ENCODE data around the gene UAP1.

Gene UAP1

DNA sequence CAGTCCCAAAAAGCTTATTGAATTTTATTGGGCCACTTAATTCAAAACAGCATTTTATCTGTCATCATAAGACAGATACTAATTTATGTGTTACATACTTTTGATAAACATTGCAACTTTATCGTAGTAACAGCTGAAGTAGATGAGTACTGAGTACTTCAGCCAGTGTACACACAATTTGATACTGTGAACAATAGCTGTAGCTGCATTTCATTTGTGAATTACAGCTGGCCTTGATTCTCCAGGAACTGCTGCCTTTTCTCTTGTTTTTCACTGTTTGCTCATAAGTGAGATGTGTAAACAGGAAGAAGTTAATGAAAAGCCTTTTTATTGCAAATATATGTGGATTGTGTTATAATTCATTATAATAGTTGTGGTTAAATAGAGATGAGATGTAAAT lies 10.2 kb downstream of the UAP1 start:
- H4K20me1 ChIP-seq (ENCODE audit: control insufficient read depth, insufficient read depth, low read depth, low read length) = no peaks in the 10 kb centered on the region
- peaks cover 7% of the 10 kb centered on the region; the same call in 1 of the 2 replicates for H3K79me2 ChIP-seq (ENCODE audit: control insufficient read depth, low read length)
- no peak overlapping the region for H3K4me3 ChIP-seq (ENCODE audit: low read length)
- H3K27ac ChIP-seq (ENCODE audit: low read depth, low read length) = no peak overlapping the region
- no peaks in the 10 kb centered on the region for H3K9me2 ChIP-seq (replicated peaks; ENCODE audit: control insufficient read depth, low read length)
- TF ChIP-seq, protein P1, sequence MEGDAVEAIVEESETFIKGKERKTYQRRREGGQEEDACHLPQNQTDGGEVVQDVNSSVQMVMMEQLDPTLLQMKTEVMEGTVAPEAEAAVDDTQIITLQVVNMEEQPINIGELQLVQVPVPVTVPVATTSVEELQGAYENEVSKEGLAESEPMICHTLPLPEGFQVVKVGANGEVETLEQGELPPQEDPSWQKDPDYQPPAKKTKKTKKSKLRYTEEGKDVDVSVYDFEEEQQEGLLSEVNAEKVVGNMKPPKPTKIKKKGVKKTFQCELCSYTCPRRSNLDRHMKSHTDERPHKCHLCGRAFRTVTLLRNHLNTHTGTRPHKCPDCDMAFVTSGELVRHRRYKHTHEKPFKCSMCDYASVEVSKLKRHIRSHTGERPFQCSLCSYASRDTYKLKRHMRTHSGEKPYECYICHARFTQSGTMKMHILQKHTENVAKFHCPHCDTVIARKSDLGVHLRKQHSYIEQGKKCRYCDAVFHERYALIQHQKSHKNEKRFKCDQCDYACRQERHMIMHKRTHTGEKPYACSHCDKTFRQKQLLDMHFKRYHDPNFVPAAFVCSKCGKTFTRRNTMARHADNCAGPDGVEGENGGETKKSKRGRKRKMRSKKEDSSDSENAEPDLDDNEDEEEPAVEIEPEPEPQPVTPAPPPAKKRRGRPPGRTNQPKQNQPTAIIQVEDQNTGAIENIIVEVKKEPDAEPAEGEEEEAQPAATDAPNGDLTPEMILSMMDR (IDR thresholded peaks at IDR 0.05; ENCODE audit: low read depth, low read length, poor library complexity, severe bottlenecking) = no peak
- no peak for TF ChIP-seq EZH2phosphoT487 (IDR thresholded peaks at IDR 0.05; ENCODE audit: borderline replicate concordance, low read length)
- H3K4me2 ChIP-seq (ENCODE audit: low read length) = no peak overlapping the region
- H3K4me1 ChIP-seq (ENCODE audit: control insufficient read depth, low read length) = no peaks in the 10 kb centered on the region
- H3K9me3 ChIP-seq (ENCODE audit: control insufficient read depth, insufficient read depth, low read length) = no peaks in the 10 kb centered on the region
- H3K36me3 ChIP-seq (ENCODE audit: control insufficient read depth, low read length) = peaks cover 27% of the 10 kb centered on the region
- no peaks in the 10 kb centered on the region for H3K27me3 ChIP-seq (ENCODE audit: control insufficient read depth, low read length)
- H3F3A ChIP-seq (ENCODE audit: control insufficient read depth, insufficient read depth) = no peaks in the 10 kb centered on the region

DNA sequence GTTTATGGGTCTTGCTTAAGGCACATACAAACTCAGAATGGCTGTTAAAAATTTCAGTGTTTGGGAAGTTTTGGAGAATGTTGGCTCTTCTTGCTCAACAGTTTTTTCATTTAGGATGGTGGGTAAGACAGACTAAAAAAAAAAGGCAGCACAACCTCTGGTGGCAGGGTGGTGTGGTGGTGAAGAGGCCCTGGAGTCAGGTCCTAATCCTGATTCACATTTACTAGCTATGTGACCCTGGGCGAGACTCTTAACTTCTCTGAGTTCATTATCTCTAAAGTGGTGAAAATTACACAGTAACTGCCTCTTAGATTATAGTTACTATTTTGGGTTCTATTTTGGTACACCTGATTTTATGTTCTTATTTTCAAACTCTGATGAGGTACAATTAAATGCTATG lies 11.6 kb downstream of the UAP1 start:
- Histone ChIP-seq H4K20me1 (ENCODE audit: control insufficient read depth, insufficient read depth, low read depth, low read length) (no peaks in the 10 kb centered on the region), H3K4me1 (ENCODE audit: control insufficient read depth, low read length) (no peaks in the 10 kb centered on the region), H3K4me2 (ENCODE audit: low read length) (no peak overlapping the region), H3K27ac (ENCODE audit: low read depth, low read length) (no peak overlapping the region), H3K79me2 (ENCODE audit: control insufficient read depth, low read length) (peaks cover 7% of the 10 kb centered on the region; the same call in 1 of the 2 replicates), H3K4me3 (ENCODE audit: low read length) (no peak overlapping the region), H3K9me3 (ENCODE audit: control insufficient read depth, insufficient read depth, low read length) (no peaks in the 10 kb centered on the region), H3K9me2 (replicated peaks; ENCODE audit: control insufficient read depth, low read length) (no peaks in the 10 kb centered on the region), H3K36me3 (ENCODE audit: control insufficient read depth, low read length) (peaks cover 15% of the 10 kb centered on the region), H3K27me3 (ENCODE audit: control insufficient read depth, low read length) (no peaks in the 10 kb centered on the region), H3F3A (ENCODE audit: control insufficient read depth, insufficient read depth) (no peaks in the 10 kb centered on the region)
- TF ChIP-seq EZH2phosphoT487 (IDR thresholded peaks at IDR 0.05; ENCODE audit: borderline replicate concordance, low read length) = no peak
- TF ChIP-seq, protein P1 (IDR thresholded peaks at IDR 0.05; ENCODE audit: low read depth, low read length, poor library complexity, severe bottlenecking) = no peak

DNA sequence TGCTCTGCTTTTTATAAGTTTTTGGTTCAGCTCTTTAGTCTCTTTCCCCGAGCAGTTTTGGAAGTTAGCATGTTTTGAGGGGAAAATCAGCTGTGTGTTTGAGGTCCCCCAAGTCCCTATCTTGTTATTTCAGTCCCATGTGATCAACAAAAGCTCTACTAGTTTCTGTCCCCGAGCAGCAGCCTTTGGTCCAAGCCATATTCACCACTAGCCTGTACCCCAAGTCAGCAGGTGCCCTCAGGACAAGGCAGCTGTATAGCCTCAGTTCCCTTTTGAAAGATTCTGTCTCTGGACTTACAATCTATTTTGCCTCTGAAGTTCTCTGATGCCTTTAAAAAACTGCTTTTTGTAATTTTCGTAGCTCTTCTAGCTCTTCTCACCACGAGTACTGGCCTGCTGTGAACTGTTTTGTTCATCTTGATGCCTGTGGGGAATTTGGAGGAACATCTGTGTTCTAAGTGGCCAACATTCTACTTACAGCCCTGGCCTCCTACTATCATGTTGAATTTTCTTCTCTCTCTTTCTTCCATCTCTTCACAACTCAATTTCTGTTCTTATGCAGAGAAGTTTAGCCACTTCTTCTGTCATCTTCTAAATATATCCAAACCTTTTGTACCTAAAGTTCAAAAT lies 16.7 kb downstream of the UAP1 start:
- H3K9me2 ChIP-seq (replicated peaks; ENCODE audit: control insufficient read depth, low read length) = no peaks in the 10 kb centered on the region
- no peaks in the 10 kb centered on the region for H3K9me3 ChIP-seq (ENCODE audit: control insufficient read depth, insufficient read depth, low read length)
- no peak overlapping the region for H3K4me2 ChIP-seq (ENCODE audit: low read length)
- no peak overlapping the region for H3K4me3 ChIP-seq (ENCODE audit: low read length)
- no peaks in the 10 kb centered on the region for H3K27me3 ChIP-seq (ENCODE audit: control insufficient read depth, low read length)
- peaks cover 19% of the 10 kb centered on the region for H3K36me3 ChIP-seq (ENCODE audit: control insufficient read depth, low read length)
- TF ChIP-seq, protein P1 (IDR thresholded peaks at IDR 0.05; ENCODE audit: low read depth, low read length, poor library complexity, severe bottlenecking) = no peak
- no peak for TF ChIP-seq EZH2phosphoT487 (IDR thresholded peaks at IDR 0.05; ENCODE audit: borderline replicate concordance, low read length)
- H3K79me2 ChIP-seq (ENCODE audit: control insufficient read depth, low read length) = peaks cover 3% of the 10 kb centered on the region; the same call in 1 of the 2 replicates
- no peaks in the 10 kb centered on the region for H3K4me1 ChIP-seq (ENCODE audit: control insufficient read depth, low read length)
- H3K27ac ChIP-seq (ENCODE audit: low read depth, low read length) = no peak overlapping the region
- no peaks in the 10 kb centered on the region for H4K20me1 ChIP-seq (ENCODE audit: control insufficient read depth, insufficient read depth, low read depth, low read length)
- no peaks in the 10 kb centered on the region for H3F3A ChIP-seq (ENCODE audit: control insufficient read depth, insufficient read depth)
